ENCODE results near the gene SCUBE3.

SCUBE3 gene

GRCh38 chr6:35242906-35243305 lies 29.1 kb downstream of the SCUBE3 start:
- DNase-seq, result no peak

- DNase-seq, result no peak
These were observed 29.7 kb downstream of the SCUBE3 start for GRCh38 chr6:35243386-35243958.

- DNase-seq, result no peak
These were observed 30.8 kb downstream of the SCUBE3 start for GRCh38 chr6:35244551-35244950.

- no peak for DNase-seq
These were observed 34.0 kb downstream of the SCUBE3 start for GRCh38 chr6:35247642-35248231.

GRCh38 chr6:35248300-35248699 lies 34.5 kb downstream of the SCUBE3 start:
- DNase-seq, result no peak

GRCh38 chr6:35248965-35249364 lies 35.2 kb downstream of the SCUBE3 start:
- no peak for DNase-seq

GRCh38 chr6:35251949-35252348 lies 38.2 kb downstream of the SCUBE3 start:
- DNase-seq, result no peak

- no peak for DNase-seq
These were observed 39.5 kb downstream of the SCUBE3 start for GRCh38 chr6:35253249-35253648.

GRCh38 chr6:35258336-35258735 lies 44.6 kb downstream of the SCUBE3 start:
- no peak for DNase-seq

- peak; percentile 35 for DNase-seq
These were observed 45.1 kb downstream of the SCUBE3 start for GRCh38 chr6:35258858-35259193.

GRCh38 chr6:35259194-35259947 lies 45.6 kb downstream of the SCUBE3 start, which contains the start of gene ZNF76:
TSS of gene ZNF76 (plus strand) at chr6:35259735. CDS start at chr6:35281152, 21,417 bp downstream.
- peak; percentile 99 for DNase-seq

GRCh38 chr6:35259948-35260590 lies 46.3 kb downstream of the SCUBE3 start:
- peak; percentile 61 for DNase-seq

GRCh38 chr6:35260591-35261570 lies 47.1 kb downstream of the SCUBE3 start:
- no peak for DNase-seq

GRCh38 chr6:35262596-35262995 lies 48.8 kb downstream of the SCUBE3 start:
- no peak for DNase-seq

- DNase-seq, result no peak
These were observed 51.0 kb downstream of the SCUBE3 start for GRCh38 chr6:35264550-35265274.

GRCh38 chr6:35265523-35265922 lies 51.8 kb downstream of the SCUBE3 start:
- no peak for DNase-seq

- DNase-seq, result no peak
These were observed 53.7 kb downstream of the SCUBE3 start for GRCh38 chr6:35267446-35267845.

GRCh38 chr6:35267897-35268296 lies 54.1 kb downstream of the SCUBE3 start:
- no peak for DNase-seq

- no peak for DNase-seq
These were observed 58.2 kb downstream of the SCUBE3 start for GRCh38 chr6:35272005-35272404.

GRCh38 chr6:35273822-35274559 lies 60.2 kb downstream of the SCUBE3 start:
- no peak for DNase-seq

- no peak for DNase-seq
These were observed 62.0 kb downstream of the SCUBE3 start for GRCh38 chr6:35275744-35276260.
